Ishikawa (cell line): ENCODE results near the gene MRM3.

ENCODE experiments used
- CEBPB ChIP-seq: IDR thresholded peaks from 2 replicates; pipeline ENCODE4 v1.6.1; 2012
- CREB1 ChIP-seq: IDR thresholded peaks from 2 replicates; pipeline ENCODE4 v1.6.1; 2012; ENCODE audit warnings: low read depth
- EGR1 ChIP-seq: IDR thresholded peaks from 2 replicates; pipeline ENCODE4 v1.6.1; 2012
- EP300 ChIP-seq: IDR thresholded peaks from 2 replicates; pipeline ENCODE4 v1.6.1; 2012; ENCODE audit warnings: borderline replicate concordance
- FOXM1 ChIP-seq: IDR thresholded peaks from 2 replicates; pipeline ENCODE4 v1.6.1; 2012; ENCODE audit warnings: low read depth, borderline replicate concordance
- NFIC ChIP-seq: IDR thresholded peaks from 2 replicates; pipeline ENCODE4 v1.6.1; 2012
- RAD21 ChIP-seq: IDR thresholded peaks from 2 replicates; pipeline ENCODE4 v1.6.1; 2012; ENCODE audit warnings: low read depth
- TAF1 ChIP-seq: IDR thresholded peaks from 2 replicates; pipeline ENCODE4 v1.6.1; 2012; ENCODE audit warnings: low read depth, mild to moderate bottlenecking
- TCF12 ChIP-seq: IDR thresholded peaks from 2 replicates; pipeline ENCODE4 v1.6.1; 2012; ENCODE audit warnings: low read depth
- TEAD4 ChIP-seq: IDR thresholded peaks from 2 replicates; pipeline ENCODE4 v1.6.1; 2012
- YY1 ChIP-seq: IDR thresholded peaks from 2 replicates; pipeline ENCODE4 v1.6.1; 2012; ENCODE audit warnings: low read depth
- ZBTB7A ChIP-seq: IDR thresholded peaks from 2 replicates; pipeline ENCODE4 v1.6.1; 2012; ENCODE audit warnings: low read depth
- TF ChIP-seq, protein P1 (sequence below): IDR thresholded peaks from 2 replicates; pipeline ENCODE4 v1.6.1; 2012
- TF ChIP-seq, protein P2 (sequence below): IDR thresholded peaks from 2 replicates; pipeline ENCODE4 v1.6.1; 2012
- TF ChIP-seq, protein P3 (sequence below): IDR thresholded peaks from 2 replicates; pipeline ENCODE4 v1.6.1; 2012; ENCODE audit warnings: low read depth, mild to moderate bottlenecking

MRM3 gene

DNA sequence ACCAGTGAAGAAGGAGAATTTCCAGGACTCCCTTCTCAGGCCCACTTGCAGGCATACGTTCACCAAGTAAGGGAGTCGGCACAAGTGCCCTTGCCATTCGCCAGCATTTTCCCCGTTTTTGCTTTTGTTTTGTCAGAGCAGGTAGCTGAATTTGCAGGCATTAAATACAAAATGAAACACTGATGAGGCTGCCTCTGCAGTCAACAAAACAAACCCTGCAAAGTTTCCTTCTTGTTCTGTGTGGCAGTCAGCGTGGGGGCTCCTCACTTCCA, 7.9 kb upstream of the MRM3 start:
- TF ChIP-seq, protein P1, sequence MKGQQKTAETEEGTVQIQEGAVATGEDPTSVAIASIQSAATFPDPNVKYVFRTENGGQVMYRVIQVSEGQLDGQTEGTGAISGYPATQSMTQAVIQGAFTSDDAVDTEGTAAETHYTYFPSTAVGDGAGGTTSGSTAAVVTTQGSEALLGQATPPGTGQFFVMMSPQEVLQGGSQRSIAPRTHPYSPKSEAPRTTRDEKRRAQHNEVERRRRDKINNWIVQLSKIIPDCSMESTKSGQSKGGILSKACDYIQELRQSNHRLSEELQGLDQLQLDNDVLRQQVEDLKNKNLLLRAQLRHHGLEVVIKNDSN = no peak
- TF ChIP-seq ZBTB7A (no peak), TEAD4 (no peak), FOXM1 (no peak), RAD21 (no peak)
- TF ChIP-seq, protein P2, sequence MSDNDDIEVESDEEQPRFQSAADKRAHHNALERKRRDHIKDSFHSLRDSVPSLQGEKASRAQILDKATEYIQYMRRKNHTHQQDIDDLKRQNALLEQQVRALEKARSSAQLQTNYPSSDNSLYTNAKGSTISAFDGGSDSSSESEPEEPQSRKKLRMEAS = no peak

DNA sequence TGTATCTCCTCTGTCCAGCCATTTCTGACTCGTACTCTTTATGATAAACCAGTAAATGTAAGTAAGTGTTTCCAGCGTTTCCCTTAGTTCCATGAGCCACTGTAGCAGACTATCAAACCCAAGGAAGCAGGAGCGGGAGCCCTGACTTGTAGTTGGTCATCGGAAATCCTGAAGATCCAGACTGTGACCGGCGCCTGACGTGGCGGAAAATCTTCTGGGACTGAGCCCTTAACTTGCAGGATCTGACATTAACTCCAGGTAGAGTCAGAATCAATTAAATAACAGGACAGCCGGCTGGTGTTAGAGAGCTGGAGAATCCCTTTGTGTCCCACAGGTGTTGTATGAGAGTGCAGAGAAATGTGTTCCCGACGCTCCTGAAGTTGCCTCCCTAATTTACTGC, 4.1 kb upstream of the MRM3 start:
- no peak for TF ChIP-seq TEAD4
- no peak for TF ChIP-seq ZBTB7A
- TF ChIP-seq, protein P1 = no peak
- no peak for TF ChIP-seq CEBPB
- TF ChIP-seq EP300 = no peak
- TF ChIP-seq, protein P2 = no peak
- no peak for TF ChIP-seq TAF1
- no peak for TF ChIP-seq CREB1
- no peak for TF ChIP-seq TCF12

DNA sequence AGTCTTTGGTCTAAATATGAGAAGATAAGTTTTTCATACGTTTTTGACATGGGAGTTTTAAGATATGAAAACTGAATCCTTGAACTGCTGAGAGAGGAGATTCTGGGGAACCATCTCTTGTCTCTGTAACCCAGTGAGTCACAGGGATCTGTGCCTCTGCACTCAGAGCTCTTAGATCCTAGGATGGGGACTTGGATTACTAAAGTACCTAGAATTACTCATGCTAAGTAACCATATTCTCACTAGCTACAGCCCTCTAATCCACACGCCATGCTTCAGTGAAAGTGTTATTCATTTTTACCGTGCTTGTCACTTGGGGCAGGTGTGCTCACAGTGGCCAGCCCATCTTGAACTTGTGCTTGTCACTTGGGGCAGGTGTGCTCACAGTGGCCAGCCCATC, 2.0 kb downstream of the MRM3 start:
- TF ChIP-seq EP300 (no peak), FOXM1 (no peak), EGR1 (no peak), RAD21 (no peak), YY1 (no peak), NFIC (no peak), CEBPB (no peak), CREB1 (no peak), TCF12 (no peak), TAF1 (no peak), TEAD4 (no peak), ZBTB7A (no peak)
- TF ChIP-seq, protein P3, sequence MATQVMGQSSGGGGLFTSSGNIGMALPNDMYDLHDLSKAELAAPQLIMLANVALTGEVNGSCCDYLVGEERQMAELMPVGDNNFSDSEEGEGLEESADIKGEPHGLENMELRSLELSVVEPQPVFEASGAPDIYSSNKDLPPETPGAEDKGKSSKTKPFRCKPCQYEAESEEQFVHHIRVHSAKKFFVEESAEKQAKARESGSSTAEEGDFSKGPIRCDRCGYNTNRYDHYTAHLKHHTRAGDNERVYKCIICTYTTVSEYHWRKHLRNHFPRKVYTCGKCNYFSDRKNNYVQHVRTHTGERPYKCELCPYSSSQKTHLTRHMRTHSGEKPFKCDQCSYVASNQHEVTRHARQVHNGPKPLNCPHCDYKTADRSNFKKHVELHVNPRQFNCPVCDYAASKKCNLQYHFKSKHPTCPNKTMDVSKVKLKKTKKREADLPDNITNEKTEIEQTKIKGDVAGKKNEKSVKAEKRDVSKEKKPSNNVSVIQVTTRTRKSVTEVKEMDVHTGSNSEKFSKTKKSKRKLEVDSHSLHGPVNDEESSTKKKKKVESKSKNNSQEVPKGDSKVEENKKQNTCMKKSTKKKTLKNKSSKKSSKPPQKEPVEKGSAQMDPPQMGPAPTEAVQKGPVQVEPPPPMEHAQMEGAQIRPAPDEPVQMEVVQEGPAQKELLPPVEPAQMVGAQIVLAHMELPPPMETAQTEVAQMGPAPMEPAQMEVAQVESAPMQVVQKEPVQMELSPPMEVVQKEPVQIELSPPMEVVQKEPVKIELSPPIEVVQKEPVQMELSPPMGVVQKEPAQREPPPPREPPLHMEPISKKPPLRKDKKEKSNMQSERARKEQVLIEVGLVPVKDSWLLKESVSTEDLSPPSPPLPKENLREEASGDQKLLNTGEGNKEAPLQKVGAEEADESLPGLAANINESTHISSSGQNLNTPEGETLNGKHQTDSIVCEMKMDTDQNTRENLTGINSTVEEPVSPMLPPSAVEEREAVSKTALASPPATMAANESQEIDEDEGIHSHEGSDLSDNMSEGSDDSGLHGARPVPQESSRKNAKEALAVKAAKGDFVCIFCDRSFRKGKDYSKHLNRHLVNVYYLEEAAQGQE = no peak
- TF ChIP-seq, protein P1 = no peak
- TF ChIP-seq, protein P2 = no peak

DNA sequence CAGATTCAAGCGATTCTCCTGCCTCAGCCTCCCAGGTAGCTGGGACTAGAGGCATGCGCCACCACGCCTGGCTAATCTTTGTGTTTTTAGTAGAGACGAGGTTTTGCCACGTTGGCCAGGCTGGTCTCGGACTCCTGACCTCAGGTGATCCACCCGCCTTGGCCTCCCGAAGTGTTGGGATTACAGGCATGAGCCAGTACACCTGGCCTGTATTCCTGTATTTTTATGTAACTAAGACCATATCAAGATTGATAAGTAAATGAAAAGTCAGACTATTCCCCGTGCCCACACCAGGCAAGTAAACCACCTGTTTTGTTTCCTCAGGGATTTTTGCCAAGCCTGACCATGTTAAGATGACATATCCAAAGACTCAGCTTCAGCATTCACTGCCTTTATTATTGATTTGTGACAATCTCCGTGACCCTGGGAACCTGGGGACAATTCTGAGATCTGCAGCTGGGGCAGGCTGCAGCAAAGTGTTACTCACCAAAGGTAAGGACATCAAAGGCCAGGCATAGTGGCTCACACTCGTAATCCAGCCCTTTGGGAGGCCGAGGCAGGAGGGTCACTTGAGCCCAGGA, 5.6 kb downstream of the MRM3 start:
- TF ChIP-seq, protein P2 = no peak
- TF ChIP-seq, protein P3 = no peak
- TF ChIP-seq TAF1 = no peak
- TF ChIP-seq, protein P1 = no peak
- TF ChIP-seq YY1 = no peak
- no peak for TF ChIP-seq ZBTB7A
- no peak for TF ChIP-seq RAD21
- TF ChIP-seq FOXM1 = no peak
- no peak for TF ChIP-seq TCF12
- TF ChIP-seq CEBPB = no peak
- TF ChIP-seq EGR1 = no peak
- no peak for TF ChIP-seq NFIC
- TF ChIP-seq CREB1 = no peak
- TF ChIP-seq EP300 = no peak
- TF ChIP-seq TEAD4 = no peak

DNA sequence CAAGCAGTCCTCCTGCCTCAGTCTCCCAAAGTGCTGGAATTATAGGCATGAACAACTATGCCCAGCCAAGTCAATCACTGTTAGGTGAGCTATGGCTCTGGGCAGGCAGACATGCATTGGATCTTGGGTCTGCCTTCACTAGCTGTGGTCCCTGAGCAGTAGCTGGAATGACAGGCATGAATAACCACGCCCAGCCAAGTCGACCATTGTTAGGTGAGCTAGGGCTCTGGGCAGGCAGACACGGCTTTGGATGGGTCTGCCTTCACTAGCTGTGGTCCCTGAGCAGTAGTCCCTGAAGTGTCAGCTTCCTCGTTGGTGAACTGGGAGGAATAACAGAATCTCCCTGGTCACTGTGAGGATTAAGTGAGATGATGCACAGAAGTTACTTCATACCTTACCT, 6.4 kb downstream of the MRM3 start:
- TF ChIP-seq FOXM1 = no peak
- no peak for TF ChIP-seq CREB1
- TF ChIP-seq, protein P1 = no peak
- no peak for TF ChIP-seq RAD21
- TF ChIP-seq EGR1 = no peak
- TF ChIP-seq CEBPB = no peak
- no peak for TF ChIP-seq ZBTB7A
- no peak for TF ChIP-seq EP300
- TF ChIP-seq TCF12 = no peak
- TF ChIP-seq TEAD4 = no peak
- no peak for TF ChIP-seq TAF1
